ENCODE measurements around the gene RNF138.

DNA sequence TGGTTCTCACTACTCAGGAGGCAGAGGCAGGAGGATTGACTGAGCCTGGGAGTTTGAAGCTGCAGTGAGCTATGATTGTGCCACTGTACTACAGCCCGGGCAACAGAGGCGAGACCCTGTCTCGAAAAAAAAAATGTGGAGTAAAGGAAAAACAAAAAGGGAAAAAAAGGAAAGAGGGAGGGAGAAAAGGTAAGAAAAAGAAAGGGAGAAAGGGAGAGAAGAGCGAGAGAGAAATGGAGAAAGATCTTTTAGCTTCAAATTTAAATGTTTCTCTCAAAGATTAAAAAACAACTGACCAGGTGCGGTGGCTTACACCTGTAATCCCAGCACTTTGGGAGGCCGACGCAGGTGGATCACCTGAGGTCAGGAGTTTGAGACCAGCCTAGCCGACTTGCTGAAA, 7.9 kb upstream of the RNF138 start:
- TF ChIP-seq CREB1 (CRISPR knock-in tag; IDR thresholded peaks at IDR 0.05; ENCODE audit: low read depth): no peak
- TF ChIP-seq EZH2 (IDR thresholded peaks at IDR 0.05; ENCODE audit: low read depth, unreplicated experiment): no peak
- TF ChIP-seq, protein P1, sequence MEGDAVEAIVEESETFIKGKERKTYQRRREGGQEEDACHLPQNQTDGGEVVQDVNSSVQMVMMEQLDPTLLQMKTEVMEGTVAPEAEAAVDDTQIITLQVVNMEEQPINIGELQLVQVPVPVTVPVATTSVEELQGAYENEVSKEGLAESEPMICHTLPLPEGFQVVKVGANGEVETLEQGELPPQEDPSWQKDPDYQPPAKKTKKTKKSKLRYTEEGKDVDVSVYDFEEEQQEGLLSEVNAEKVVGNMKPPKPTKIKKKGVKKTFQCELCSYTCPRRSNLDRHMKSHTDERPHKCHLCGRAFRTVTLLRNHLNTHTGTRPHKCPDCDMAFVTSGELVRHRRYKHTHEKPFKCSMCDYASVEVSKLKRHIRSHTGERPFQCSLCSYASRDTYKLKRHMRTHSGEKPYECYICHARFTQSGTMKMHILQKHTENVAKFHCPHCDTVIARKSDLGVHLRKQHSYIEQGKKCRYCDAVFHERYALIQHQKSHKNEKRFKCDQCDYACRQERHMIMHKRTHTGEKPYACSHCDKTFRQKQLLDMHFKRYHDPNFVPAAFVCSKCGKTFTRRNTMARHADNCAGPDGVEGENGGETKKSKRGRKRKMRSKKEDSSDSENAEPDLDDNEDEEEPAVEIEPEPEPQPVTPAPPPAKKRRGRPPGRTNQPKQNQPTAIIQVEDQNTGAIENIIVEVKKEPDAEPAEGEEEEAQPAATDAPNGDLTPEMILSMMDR (conservative IDR thresholded peaks at IDR 0.05; ENCODE audit: low read depth in 2 of 2): no peak
- TF ChIP-seq JUNB (IDR thresholded peaks at IDR 0.05; ENCODE audit: unreplicated experiment): no peak
- no peak for TF ChIP-seq POLR2AphosphoS5 (IDR thresholded peaks at IDR 0.05; ENCODE audit: low read depth)

All from GM23338 (cell line).